Measurements from ENCODE around the gene DUOXA2.
"Not testable (repeated sequence)": the region's sequence is repeated elsewhere in the genome, so short reads cannot be mapped to it uniquely, and the experiment has no call there.

DUOXA2 gene

GRCh38 chr15:45118131-45118588 lies 4.0 kb downstream of the DUOXA2 start:
- peak in 1 of 2 experiments; percentile 62 for DNase-seq

- no peak for DNase-seq
Observed at GRCh38 chr15:45118996-45119395, 4.9 kb downstream of the DUOXA2 start.

GRCh38 chr15:45120081-45120972 lies 6.2 kb downstream of the DUOXA2 start:
- DNase-seq: no peak

- DNase-seq: no peak
Observed at GRCh38 chr15:45121020-45121419, 6.9 kb downstream of the DUOXA2 start.

GRCh38 chr15:45121706-45122417 lies 7.7 kb downstream of the DUOXA2 start:
- no peak for DNase-seq

GRCh38 chr15:45122719-45123118 lies 8.6 kb downstream of the DUOXA2 start:
- no peak for DNase-seq

- no peak for DNase-seq
Observed at GRCh38 chr15:45123397-45123796, 9.3 kb downstream of the DUOXA2 start.

GRCh38 chr15:45126535-45127158 lies 12.5 kb downstream of the DUOXA2 start:
- DNase-seq: no peak

- no peak for DNase-seq
Observed at GRCh38 chr15:45128971-45129639, 15.0 kb downstream of the DUOXA2 start.

- no peak for DNase-seq
Observed at GRCh38 chr15:45129651-45130129, 15.6 kb downstream of the DUOXA2 start, which contains the start of the genes DUOX1 and DUOXA1. Gene DUOX1 (plus strand): TSS chr15:45129994. CDS start chr15:45131967, 1,973 bp downstream. Gene DUOXA1 (minus strand): TSS chr15:45129879. CDS start chr15:45123014, 6,865 bp downstream.

GRCh38 chr15:45130291-45131000 lies 16.3 kb downstream of the DUOXA2 start:
- DNase-seq: no peak

GRCh38 chr15:45131510-45131909 lies 17.4 kb downstream of the DUOXA2 start:
- DNase-seq: no peak

- no peak for DNase-seq
Observed at GRCh38 chr15:45132844-45133560, 18.9 kb downstream of the DUOXA2 start.

GRCh38 chr15:45133561-45133920 lies 19.4 kb downstream of the DUOXA2 start:
- no peak for DNase-seq

GRCh38 chr15:45134046-45134445 lies 19.9 kb downstream of the DUOXA2 start:
- DNase-seq: no peak

- no peak for DNase-seq
Observed at GRCh38 chr15:45134682-45135604, 20.8 kb downstream of the DUOXA2 start.

- DNase-seq: not testable (repeated sequence)
Observed at GRCh38 chr15:45135705-45136377, 21.7 kb downstream of the DUOXA2 start.

GRCh38 chr15:45136378-45136764 lies 22.2 kb downstream of the DUOXA2 start:
- no peak for DNase-seq

GRCh38 chr15:45137703-45138102 lies 23.6 kb downstream of the DUOXA2 start:
- DNase-seq: no peak

All from cerebellar nuclear complex (tissue), 1 donor.